IMR-90 (cell line): ENCODE data around the gene DDR1. TPM values are rescaled to one million over a fixed set of nuclear protein-coding genes. Genes with fewer than 3 reads are reported as not detected.
A peak's percentile ranks its signal among the peaks of the same experiment; 100 is the strongest.

Experiments used
- ATAC-seq: fragments of 200-7000 bp; cut with Tn5 transposase; 2 replicates; pipeline ENCODE4 v1.9.1; 2020; ENCODE audit warnings: low read depth, mild to moderate bottlenecking, moderate library complexity
- Bru-seq: library from RNA; stranded (reverse); fragments of 400-500 nt; gene quantifications from one replicate; lab custom pipeline; 2021; lab: Mats Ljungman, UMichigan
- BruChase-seq, 2 experiments: library from RNA; stranded (reverse); fragments of 400-500 nt; gene quantifications; one replicate each; lab custom pipeline; 2021; lab: Mats Ljungman, UMichigan
- BruUV-seq: library from RNA; stranded (reverse); fragments of 400-500 nt; replicated peaks from 2 replicates; lab custom pipeline; 2021; lab: Mats Ljungman, UMichigan
- CTCF ChIA-PET: fragments of 300-600 bp; formaldehyde crosslinking; extraction: SDS; loops from one replicate; lab custom pipeline; 2021; ENCODE audit warnings: antibody characterized with exemption; lab: Yijun Ruan, JAX
- POLR2A ChIA-PET: fragments of 300-600 bp; sonication (Branson Sonifier 250); formaldehyde crosslinking; loops from one replicate; lab custom pipeline; 2022; ENCODE audit warnings: antibody characterized with exemption; ENCODE audit not compliant: unreplicated experiment; lab: Charles Lee
- DNase-seq: peaks from one replicate; pipeline ENCODE4 v3.0.0; 2013
- H2AFZ ChIP-seq: replicated peaks from 2 replicates; pipeline ENCODE3; 2013; ENCODE audit warnings: low read length, mild to moderate bottlenecking; ENCODE audit not compliant: poor library complexity
- H2AK5ac ChIP-seq: 2 replicates; pipeline ENCODE4 v1.6.1; 2013; ENCODE audit warnings: low read depth, low read length, inconsistent platforms
- H2AK9ac ChIP-seq: replicated peaks from 2 replicates; pipeline ENCODE3; 2013; ENCODE audit warnings: mild to moderate bottlenecking, low read depth, low read length, moderate library complexity; ENCODE audit not compliant: poor library complexity
- H2BK120ac ChIP-seq: 2 replicates; pipeline ENCODE4 v1.6.1; 2013; ENCODE audit warnings: low read depth, low read length, inconsistent platforms
- H2BK15ac ChIP-seq: 3 replicates; pipeline ENCODE4 v1.6.1; 2013; ENCODE audit warnings: low read depth, low read length, inconsistent platforms
- H2BK20ac ChIP-seq: 2 replicates; pipeline ENCODE4 v1.6.1; 2013; ENCODE audit warnings: low read depth, mild to moderate bottlenecking, inconsistent platforms, low read length, moderate library complexity
- H2BK5ac ChIP-seq: 2 replicates; pipeline ENCODE4 v1.6.1; 2013; ENCODE audit warnings: mild to moderate bottlenecking, low read depth, low read length, inconsistent platforms; ENCODE audit not compliant: poor library complexity, severe bottlenecking
- H3K14ac ChIP-seq: replicated peaks from 2 replicates; pipeline ENCODE4 v1.6.1; 2013; ENCODE audit warnings: low read depth, low read length, inconsistent platforms
- H3K18ac ChIP-seq: 2 replicates; pipeline ENCODE4 v1.6.1; 2013; ENCODE audit warnings: low read depth, low read length, control low read depth
- H3K23ac ChIP-seq: 2 replicates; pipeline ENCODE4 v1.6.1; 2013; ENCODE audit warnings: low read depth, low read length, inconsistent platforms
- H3K27ac ChIP-seq: 2 replicates; pipeline ENCODE4 v1.5.1; 2013; ENCODE audit warnings: mild to moderate bottlenecking, control low read depth, low read length; ENCODE audit not compliant: insufficient read depth
- H3K27me3 ChIP-seq: 2 replicates; pipeline ENCODE4 v1.6.1; 2013; ENCODE audit warnings: low read length; ENCODE audit not compliant: control insufficient read depth, insufficient read depth
- H3K36me3 ChIP-seq: 2 replicates; pipeline ENCODE4 v1.6.1; 2013; ENCODE audit warnings: low read length, mixed read lengths; ENCODE audit not compliant: control insufficient read depth, insufficient read depth
- H3K4ac ChIP-seq: 2 replicates; pipeline ENCODE4 v1.6.1; 2013; ENCODE audit warnings: low read depth, low read length, inconsistent platforms
- H3K4me1 ChIP-seq: 2 replicates; pipeline ENCODE4 v1.6.1; 2013; ENCODE audit warnings: low read length, mixed read lengths; ENCODE audit not compliant: control insufficient read depth, insufficient read depth
- H3K4me2 ChIP-seq: 2 replicates; pipeline ENCODE4 v1.6.1; 2013; ENCODE audit warnings: low read depth, mild to moderate bottlenecking, control low read depth, low read length, moderate library complexity
- H3K4me3 ChIP-seq: 2 replicates; pipeline ENCODE4 v1.5.1; 2013; ENCODE audit warnings: low read depth, mild to moderate bottlenecking, control low read depth, low read length, moderate library complexity; ENCODE audit not compliant: insufficient read depth
- H3K56ac ChIP-seq: 2 replicates; pipeline ENCODE4 v1.6.1; 2013; ENCODE audit warnings: low read length, inconsistent platforms; ENCODE audit not compliant: insufficient read depth; ENCODE audit errors: extremely low read depth
- H3K79me1 ChIP-seq, 2 experiments: 2 replicates each; pipeline ENCODE4 v1.6.1; 2013; ENCODE audit warnings: low read length in 2 of 2, inconsistent platforms in 1 of 2, low read depth in 1 of 2
- H3K9ac ChIP-seq: 2 replicates; pipeline ENCODE4 v1.6.1; 2013; ENCODE audit warnings: low read depth, low read length, control low read depth
- H3K9me1 ChIP-seq: 2 replicates; pipeline ENCODE4 v1.6.1; 2013; ENCODE audit warnings: low read length, inconsistent platforms; ENCODE audit not compliant: insufficient read depth
- H3K9me3 ChIP-seq: 2 replicates; pipeline ENCODE4 v1.6.1; 2013; ENCODE audit warnings: low read length; ENCODE audit not compliant: control insufficient read depth, insufficient read depth
- H4K20me1 ChIP-seq: 2 replicates; pipeline ENCODE4 v1.6.1; 2013; ENCODE audit warnings: low read length, inconsistent platforms; ENCODE audit not compliant: insufficient read depth
- H4K5ac ChIP-seq: 2 replicates; pipeline ENCODE4 v1.6.1; 2013; ENCODE audit warnings: mild to moderate bottlenecking, low read depth, low read length, control low read depth
- H4K8ac ChIP-seq, 2 experiments: 2 replicates each; pipeline ENCODE4 v1.6.1; 2013; ENCODE audit warnings: low read depth in 2 of 2, low read length in 2 of 2, control low read depth in 1 of 2, inconsistent platforms in 1 of 2
- H4K91ac ChIP-seq: 2 replicates; pipeline ENCODE4 v1.6.1; 2013; ENCODE audit warnings: low read depth, low read length, inconsistent platforms; ENCODE audit not compliant: insufficient read depth
- CHD1 ChIP-seq: IDR thresholded peaks from 2 replicates; pipeline ENCODE4 v1.6.1; 2012; ENCODE audit warnings: low read depth, low read length, improper control_type of control experiment
- MAFK ChIP-seq: IDR thresholded peaks from 2 replicates; pipeline ENCODE4 v1.6.1; 2012; ENCODE audit warnings: low read depth, low read length, improper control_type of control experiment
- MAZ ChIP-seq: IDR thresholded peaks from 2 replicates; pipeline ENCODE4 v1.6.1; 2012; ENCODE audit warnings: low read depth, mild to moderate bottlenecking, low read length, improper control_type of control experiment, moderate library complexity, borderline replicate concordance
- MXI1 ChIP-seq: IDR thresholded peaks from 2 replicates; pipeline ENCODE4 v1.6.1; 2012; ENCODE audit warnings: low read depth, mild to moderate bottlenecking, low read length, moderate library complexity, borderline replicate concordance
- NFE2L2 ChIP-seq: fragments of 150-350 bp; IDR thresholded peaks from 2 replicates; pipeline ENCODE4 v1.6.1; 2016; ENCODE audit warnings: low read depth, mild to moderate bottlenecking, low read length
- WGBS, 2 experiments: methylation state at CpG; one replicate each; pipeline versions ENCODE4 v1.1.5 to v1.1.7; 2013; ENCODE audit warnings: missing lambda C conversion rate in 2 of 2; ENCODE audit not compliant: insufficient read length in 1 of 2; ENCODE audit errors: extremely low coverage in 2 of 2; 5-methylcytosine and 5-hydroxymethylcytosine counted together
- dilution Hi-C: fragments of 300-500 bp; cut with HindIII; formaldehyde crosslinking; loops from one replicate; pipeline ENCODE4 v1.14.3; 2018; ENCODE audit warnings: low sequenced_read_pairs; ENCODE audit not compliant: unreplicated experiment
- in situ Hi-C: fragments of 300-500 bp; cut with MboI; formaldehyde crosslinking; loops from 3 replicates; pipeline ENCODE4 v1.14.3; 2019; ENCODE audit warnings: low sequenced_read_pairs, inconsistent platforms, mixed read lengths
- intact Hi-C: fragments of 100-400 bp; cut with micrococcal nuclease; formaldehyde crosslinking; loops from 2 replicates; pipeline ENCODE4 v1.10.0; 2022
- long read RNA-seq: library from polyadenylated mRNA; unstranded; transcript quantifications from one replicate; pipeline ENCODE4 v2.0.0, GENCODE V29; 2021; ENCODE audit not compliant: unreplicated experiment
- polyA plus RNA-seq, 3 experiments: library from polyadenylated mRNA; depleted of rRNA; stranded (reverse); fragments of >200 nt; gene quantifications; 2 replicates each; pipeline ENCODE4 v1.2.3, GENCODE V29; 2012; ENCODE audit warnings: low replicate concordance in 1 of 3
- total RNA-seq: library from RNA; depleted of rRNA; stranded (reverse); fragments of >200 nt; gene quantifications from 2 replicates; pipeline ENCODE4 v1.2.3, GENCODE V29; 2012; rRNA removed
- TF ChIP-seq, protein P1 (sequence below): fragments of 150-350 bp; IDR thresholded peaks from 2 replicates; pipeline ENCODE4 v1.6.1; 2016; ENCODE audit warnings: low read depth, mild to moderate bottlenecking, low read length, moderate library complexity, borderline replicate concordance

DDR1 gene
- 5.6 and 6.7 TPM in 2 replicates for total RNA-seq
- 17.8 and 19.6 TPM in 2 replicates for polyA plus RNA-seq (2012; rRNA removed)
- 15.6 and 26.4 TPM in 2 replicates for polyA plus RNA-seq (2012; cell fraction: cytosol; rRNA removed)
- polyA plus RNA-seq (2012; cell fraction: nucleus; rRNA removed; ENCODE audit: low replicate concordance): 56.9 and 61.7 TPM in 2 replicates
- Bru-seq, nascent RNA: percentile 52 among the genes with signal in this experiment
- percentile 65 among the genes with signal in this experiment for BruChase-seq, experiment 1, labeled RNA remaining after a 6-hour chase
- BruChase-seq, experiment 2, labeled RNA remaining after a 2-hour chase: percentile 57 among the genes with signal in this experiment
- long read RNA-seq, partial matches to known transcripts: 38 of 48 reads
- long read RNA-seq, other reads (novel, unspliced or antisense): 7 of 48 reads

- DNase-seq (peak; percentile 54), ATAC-seq (peak; percentile 72)
- ChIA-PET POLR2A (interaction anchor here (0.5 to 1.5 kb wide), 2 partner anchors 29 to 44 kb away, joined by 3 read pairs; no protein-coding TSS in a partner anchor), CTCF (interaction anchor here (1.2 kb wide), 1 partner anchor 30 kb away, joined by 3 read pairs; no protein-coding TSS in a partner anchor)
- H2BK5ac ChIP-seq: peak within 1 kb of the TSS; percentile 56
- peak within 1 kb of the TSS; percentile 7 for H3K18ac ChIP-seq
- H3K79me1 ChIP-seq: peaks cover 24 to 37% of the 10 kb centered on the region in 2 experiments
- peak within 1 kb of the TSS; percentile 86 for H2AK5ac ChIP-seq
- peak within 1 kb of the TSS; percentile 50 to 78; a peak in 3 of 4 replicates for H4K8ac ChIP-seq
- H3K4me3 ChIP-seq: peak within 1 kb of the TSS; percentile 81
- H2BK120ac ChIP-seq: peak within 1 kb of the TSS; percentile 82; the same call in 1 of the 2 replicates
- intact Hi-C loops: no loop called here
- peak within 1 kb of the TSS; percentile 69 for H3K27ac ChIP-seq
- H3K36me3 ChIP-seq: peaks cover under 1% of the 10 kb centered on the region; the same call in 1 of the 2 replicates
- H2BK20ac ChIP-seq: no peak within 1 kb of the TSS
- peak within 1 kb of the TSS; percentile 86 for H3K23ac ChIP-seq
- H4K5ac ChIP-seq: peak within 1 kb of the TSS; percentile 42
- dilution Hi-C loops: no loop called here
- BruUV-seq: no TSS peak
- TF ChIP-seq CHD1: no peak
- TF ChIP-seq, protein P1, sequence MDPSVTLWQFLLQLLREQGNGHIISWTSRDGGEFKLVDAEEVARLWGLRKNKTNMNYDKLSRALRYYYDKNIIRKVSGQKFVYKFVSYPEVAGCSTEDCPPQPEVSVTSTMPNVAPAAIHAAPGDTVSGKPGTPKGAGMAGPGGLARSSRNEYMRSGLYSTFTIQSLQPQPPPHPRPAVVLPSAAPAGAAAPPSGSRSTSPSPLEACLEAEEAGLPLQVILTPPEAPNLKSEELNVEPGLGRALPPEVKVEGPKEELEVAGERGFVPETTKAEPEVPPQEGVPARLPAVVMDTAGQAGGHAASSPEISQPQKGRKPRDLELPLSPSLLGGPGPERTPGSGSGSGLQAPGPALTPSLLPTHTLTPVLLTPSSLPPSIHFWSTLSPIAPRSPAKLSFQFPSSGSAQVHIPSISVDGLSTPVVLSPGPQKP: no peak
- TF ChIP-seq MAZ: peak; percentile 94
- no peak for TF ChIP-seq NFE2L2
- TF ChIP-seq MXI1: no peak
- TF ChIP-seq MAFK: no peak
- H3K14ac ChIP-seq: peak within 1 kb of the TSS; percentile 90
- H3K4me1 ChIP-seq: peaks cover 47% of the 10 kb centered on the region
- peak within 1 kb of the TSS; percentile 96 for H2AK9ac ChIP-seq
- peak within 1 kb of the TSS; percentile 91 for H3K4ac ChIP-seq
- H2AFZ ChIP-seq: peak within 1 kb of the TSS; percentile 82
- peak within 1 kb of the TSS; percentile 66 for H3K9ac ChIP-seq
- 0 out of 2 replicates have a peak within 1 kb of the TSS, but pooled peaks have one; percentile 21 for H3K56ac ChIP-seq
- H2BK15ac ChIP-seq: peak within 1 kb of the TSS; percentile 53; the same call in 1 of the 3 replicates
- WGBS, 2 experiments: 0% methylated on average over 5 of the region's 62 CpGs; no CpG with 5 or more reads in 1 of the 2 experiments
- H4K20me1 ChIP-seq: no peaks in the 10 kb centered on the region
- in situ Hi-C loops: no loop called here
- H3K4me2 ChIP-seq: peak within 1 kb of the TSS; percentile 96
- H3K9me1 ChIP-seq: peaks cover 15% of the 10 kb centered on the region
- no peaks in the 10 kb centered on the region for H3K9me3 ChIP-seq
- H4K91ac ChIP-seq: peak within 1 kb of the TSS; percentile 66
- no peaks in the 10 kb centered on the region for H3K27me3 ChIP-seq
Observed at GRCh38 chr6:30883685-30884520, at the start of gene DDR1. Gene DDR1, plus strand, starts transcription at chr6:30884519. Its CDS starts 4,211 bp downstream, at chr6:30888730.
